CD4-positive, alpha-beta T cell treated with Interleukin-21 for 1 hour (primary cell): ENCODE measurements around the gene PRDM5.
A peak's percentile ranks its signal among the peaks of the same experiment; 100 is the strongest.

Experiments
- DNase-seq: peaks from one replicate; pipeline ENCODE4 v3.0.0-alpha.2; 2020

PRDM5 gene

GRCh38 chr4:120736312-120736711 lies 186.2 kb downstream of the PRDM5 start:
- no peak for DNase-seq

DNA sequence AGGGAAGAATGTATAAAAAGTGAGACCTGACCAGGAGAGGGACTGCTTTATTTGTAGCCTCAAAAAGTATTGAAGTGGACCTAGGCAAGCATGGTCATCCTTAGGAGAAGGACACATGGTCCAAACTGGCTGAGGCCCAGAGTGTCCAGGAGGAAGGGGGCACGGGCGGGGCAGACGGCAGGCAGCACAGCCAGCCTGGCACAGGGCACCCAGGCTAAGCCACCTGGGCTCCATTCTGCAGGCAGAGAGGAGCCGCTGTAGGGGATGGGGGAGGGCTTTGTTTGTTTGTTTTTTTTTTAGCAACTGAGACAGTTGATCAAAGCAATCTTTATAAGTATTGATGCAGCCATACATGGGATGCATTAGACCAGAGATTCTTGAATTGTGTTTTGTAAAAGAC lies 188.6 kb downstream of the PRDM5 start:
- no peak for DNase-seq

DNA sequence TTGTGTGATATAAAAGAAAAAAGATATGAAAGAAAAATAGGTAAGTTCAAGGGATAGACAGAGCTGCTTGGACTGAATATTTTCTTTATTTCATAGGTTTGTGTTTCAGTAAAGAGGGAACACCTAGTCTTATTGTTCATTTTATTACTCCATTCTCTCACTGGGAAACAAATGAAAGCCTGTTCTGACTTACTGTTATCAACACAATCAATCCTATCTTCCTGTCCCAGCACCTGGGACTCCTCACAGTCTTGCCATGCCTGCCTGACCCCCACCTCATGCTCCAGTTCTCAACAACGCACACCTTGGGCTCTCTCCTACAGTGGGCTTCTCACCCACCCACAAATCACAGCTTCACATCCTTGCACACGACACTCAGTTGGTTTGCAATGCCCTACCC lies 189.5 kb downstream of the PRDM5 start:
- DNase-seq: no peak

DNA sequence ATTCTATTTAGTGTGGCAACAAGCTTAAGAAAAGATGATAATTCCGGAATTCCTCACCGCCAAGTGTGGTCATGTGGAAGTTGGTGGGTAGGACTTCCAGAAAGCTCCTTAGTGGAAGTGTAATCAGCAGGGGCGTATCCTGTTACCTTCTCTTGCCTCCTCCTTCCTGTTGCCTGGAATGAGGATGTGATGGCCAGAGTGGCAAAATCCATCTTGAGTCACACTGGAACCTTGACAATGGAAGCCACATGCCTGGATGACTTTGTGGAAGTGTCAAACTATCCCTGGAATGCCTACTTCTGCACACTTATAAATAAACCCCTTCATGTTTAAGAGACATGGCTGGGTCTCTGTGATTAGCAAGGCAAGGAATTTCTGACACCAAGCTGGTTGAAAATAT lies 191.0 kb downstream of the PRDM5 start:
- DNase-seq: no peak

DNA sequence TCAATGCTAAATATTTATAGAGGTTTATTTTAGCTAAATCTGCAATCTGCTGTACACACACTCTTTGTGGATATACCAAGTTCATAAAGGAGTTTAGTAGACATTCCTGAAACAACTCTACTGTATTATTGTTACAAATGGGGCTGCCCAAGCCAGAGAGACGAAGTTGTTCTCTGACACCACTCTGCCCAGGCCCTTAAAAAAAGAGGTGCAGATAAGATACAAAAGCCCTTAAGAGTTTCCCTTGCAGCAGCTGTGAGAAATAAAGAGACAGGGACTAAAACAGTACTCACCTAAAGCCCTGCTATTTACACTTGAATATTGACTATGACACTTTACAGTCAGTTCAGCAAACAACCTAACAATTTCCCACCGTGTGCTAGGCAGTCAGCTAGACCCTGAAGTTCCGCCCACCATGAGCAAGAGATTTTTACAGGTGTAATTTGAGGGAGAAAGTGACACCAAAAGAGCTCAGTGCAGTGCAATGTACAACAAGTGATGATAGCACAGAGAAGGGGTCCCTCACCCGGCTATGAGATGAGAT lies 191.7 kb downstream of the PRDM5 start:
- no peak for DNase-seq

- DNase-seq: no peak
Measured at GRCh38 chr4:120728892-120729675, 193.4 kb downstream of the PRDM5 start.

DNA sequence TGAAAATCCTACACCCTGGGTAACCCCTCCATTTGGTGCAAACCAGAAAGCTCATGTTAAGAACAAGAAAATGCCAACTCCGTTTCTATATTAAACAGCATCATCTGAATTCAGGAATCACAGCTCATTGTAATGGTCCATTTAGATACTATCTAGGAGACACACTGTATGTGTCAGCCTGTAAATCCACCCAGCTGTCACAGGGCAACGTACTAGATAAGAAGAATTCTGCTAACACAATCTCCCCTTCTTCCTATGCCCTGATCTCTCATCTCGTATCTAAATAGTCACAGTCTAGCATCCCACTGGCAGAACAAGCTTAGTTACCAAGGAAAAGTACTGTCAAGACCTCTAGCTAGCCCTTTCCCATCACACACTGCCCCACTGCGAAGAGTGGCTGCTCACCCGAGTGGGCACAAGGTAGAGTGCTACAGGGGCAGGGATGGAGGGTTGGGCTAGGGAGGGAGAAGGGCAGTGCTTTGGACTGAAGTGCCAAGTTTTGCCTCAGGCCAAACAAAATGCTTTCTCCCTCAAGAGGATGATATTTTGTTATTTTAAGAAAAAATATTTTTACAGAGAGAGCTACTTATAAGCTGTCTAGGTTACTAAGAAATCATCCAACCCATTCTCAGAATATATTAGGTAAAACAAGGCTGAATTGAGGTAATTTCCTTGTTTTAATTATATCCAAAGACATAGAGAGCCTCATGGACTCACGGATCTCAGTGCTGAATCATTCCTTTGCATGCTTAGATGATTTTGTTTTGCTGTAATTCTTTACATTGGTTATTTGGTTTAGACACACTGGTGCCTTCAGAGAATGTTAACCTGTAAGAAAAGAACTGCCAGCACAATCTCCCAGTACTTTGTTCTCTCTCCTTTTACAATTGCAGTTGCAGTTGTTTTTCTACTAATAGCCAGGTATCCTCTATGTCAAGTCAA lies 196.6 kb downstream of the PRDM5 start:
- no peak for DNase-seq

DNA sequence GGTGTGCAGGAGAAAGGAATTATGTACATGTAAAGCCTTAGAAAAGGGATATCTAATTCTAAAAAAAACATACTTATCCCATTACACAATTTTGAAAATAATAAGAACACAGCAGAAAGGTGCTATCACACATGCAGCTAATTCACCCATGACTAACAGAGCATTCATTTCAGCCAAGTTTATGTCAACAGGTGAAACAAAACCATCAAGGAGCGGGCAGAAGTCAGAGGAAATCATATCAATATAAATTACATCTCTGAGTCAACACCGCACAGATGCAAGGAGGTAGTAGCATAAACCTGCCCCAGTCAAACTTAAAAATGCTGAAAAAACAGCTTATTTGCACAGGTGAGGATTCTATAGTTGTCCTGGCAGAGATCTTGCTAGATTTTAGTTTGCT lies 197.9 kb downstream of the PRDM5 start:
- no peak for DNase-seq

GRCh38 chr4:120723986-120724385 lies 198.5 kb downstream of the PRDM5 start:
- no peak for DNase-seq

DNA sequence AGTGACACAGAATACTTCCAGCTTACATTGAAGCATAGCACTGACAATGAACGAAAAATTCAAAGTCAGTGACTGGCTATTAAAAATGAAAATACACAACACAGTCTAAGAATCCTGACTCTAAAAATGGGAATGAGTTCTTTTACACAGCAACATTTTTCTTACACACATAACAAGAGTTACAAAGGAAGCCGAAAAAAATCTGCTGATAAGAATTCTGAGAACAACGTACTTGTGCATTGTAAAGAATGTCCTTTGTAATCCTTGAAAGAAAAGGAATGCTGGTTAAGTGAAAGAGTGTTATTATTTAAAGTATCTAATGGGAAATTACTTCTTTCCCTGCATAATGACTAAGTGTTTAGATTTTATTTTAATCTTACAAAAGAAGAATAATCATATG lies 199.4 kb downstream of the PRDM5 start:
- no peak for DNase-seq

DNA sequence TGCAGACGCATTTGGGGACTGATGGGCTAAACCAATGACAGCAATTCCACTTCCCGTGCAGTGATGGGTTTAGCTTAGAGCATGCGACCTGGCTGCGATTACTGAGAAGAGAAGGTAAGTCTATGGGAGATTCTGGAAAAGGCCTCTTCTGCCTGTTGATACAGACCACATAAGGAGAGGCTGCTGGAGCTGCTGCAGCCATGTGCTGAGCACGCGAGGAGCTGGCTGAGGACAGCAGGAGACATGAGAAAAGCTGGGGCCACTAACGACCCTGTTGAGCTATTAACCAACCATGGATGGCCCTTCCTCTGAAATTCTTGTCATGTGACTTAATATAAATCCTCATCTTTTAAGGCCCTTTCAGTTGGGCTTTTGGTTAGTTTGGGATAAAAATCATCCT lies 199.9 kb downstream of the PRDM5 start:
- DNase-seq: no peak

- no peak for DNase-seq
Measured at GRCh38 chr4:120720354-120720934, 202.1 kb downstream of the PRDM5 start.

- peak; percentile 13 for DNase-seq
Measured at GRCh38 chr4:120718979-120719566, 203.5 kb downstream of the PRDM5 start.

DNA sequence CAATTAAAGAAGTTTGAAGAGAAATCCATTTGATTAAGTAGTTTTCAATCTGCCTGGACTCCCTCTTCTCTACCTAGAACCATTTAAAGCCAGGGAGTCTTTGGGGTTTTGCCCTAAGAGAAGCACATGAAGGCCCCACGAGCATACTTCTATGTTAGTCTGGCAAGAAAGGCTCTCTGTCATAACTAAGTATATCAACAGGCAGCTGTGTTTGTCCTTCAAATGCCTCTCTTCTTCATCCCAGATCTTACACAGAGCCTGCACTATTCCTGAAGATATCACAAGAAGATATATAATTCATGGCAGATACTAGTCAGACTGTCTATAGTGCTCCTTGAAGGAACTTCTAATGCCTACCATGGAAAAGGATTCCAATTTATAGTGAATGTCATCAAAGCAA lies 206.2 kb downstream of the PRDM5 start:
- no peak for DNase-seq

GRCh38 chr4:120714417-120715010 lies 208.0 kb downstream of the PRDM5 start:
- DNase-seq: no peak

GRCh38 chr4:120709991-120710390 lies 212.5 kb downstream of the PRDM5 start:
- no peak for DNase-seq

DNA sequence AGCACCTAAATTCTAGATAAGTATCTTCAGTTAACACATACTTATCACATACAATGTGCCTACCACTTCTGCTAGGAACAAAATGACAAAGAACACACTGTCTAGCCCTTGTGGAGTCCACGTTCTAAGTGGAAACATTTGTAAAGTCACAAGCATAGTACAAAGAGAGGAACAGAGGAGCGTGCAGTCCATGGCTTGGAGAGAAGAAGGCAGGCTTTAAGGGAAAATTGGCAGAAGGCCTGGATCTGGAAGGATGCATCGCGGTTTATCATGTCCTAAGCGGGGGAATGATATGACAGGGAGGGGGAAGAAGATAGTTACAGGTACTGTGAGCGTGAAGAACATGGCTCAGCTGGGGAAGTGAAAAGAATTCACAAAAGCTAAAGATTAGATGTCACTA lies 218.0 kb downstream of the PRDM5 start:
- no peak for DNase-seq

DNA sequence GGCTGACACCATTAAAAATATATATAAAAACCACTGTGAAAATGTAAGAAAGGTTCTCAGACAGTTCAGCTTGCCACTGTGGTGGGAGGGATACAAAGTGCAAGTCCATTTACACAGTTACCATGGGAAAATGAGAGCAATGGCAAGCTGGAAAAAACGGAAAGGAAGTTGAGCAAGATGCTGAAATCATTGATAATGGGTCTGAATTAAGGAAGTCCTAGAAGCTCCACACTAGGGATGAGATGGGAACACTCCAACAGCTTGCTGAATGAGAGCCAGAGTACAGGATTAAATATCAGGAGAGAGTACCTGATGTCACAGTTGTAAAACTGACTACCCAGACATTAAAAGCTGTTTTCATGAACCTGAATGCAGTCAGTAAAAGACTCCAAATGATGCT lies 218.6 kb downstream of the PRDM5 start:
- no peak for DNase-seq

DNA sequence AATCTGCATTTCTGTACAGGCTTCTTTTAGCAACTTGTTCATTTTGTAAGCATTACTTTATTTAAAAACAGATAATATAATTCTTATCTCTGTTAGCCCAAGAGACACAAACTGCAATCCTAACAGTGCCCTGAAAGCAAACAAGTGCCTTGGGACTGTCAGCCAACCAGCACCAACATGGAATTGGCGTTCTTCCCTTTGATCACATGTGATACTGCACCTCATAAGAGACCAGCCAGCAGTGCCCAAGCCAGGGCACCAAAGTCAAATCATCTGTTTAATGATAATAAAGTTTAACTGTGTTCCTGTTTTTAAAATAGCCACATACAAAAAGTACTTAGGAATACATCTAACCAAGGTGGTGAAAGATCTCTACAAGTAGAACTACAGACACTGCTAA lies 223.2 kb downstream of the PRDM5 start:
- no peak for DNase-seq

GRCh38 chr4:120694973-120695372 lies 227.6 kb downstream of the PRDM5 start:
- no peak for DNase-seq

GRCh38 chr4:120693816-120694215 lies 228.7 kb downstream of the PRDM5 start:
- no peak for DNase-seq

DNA sequence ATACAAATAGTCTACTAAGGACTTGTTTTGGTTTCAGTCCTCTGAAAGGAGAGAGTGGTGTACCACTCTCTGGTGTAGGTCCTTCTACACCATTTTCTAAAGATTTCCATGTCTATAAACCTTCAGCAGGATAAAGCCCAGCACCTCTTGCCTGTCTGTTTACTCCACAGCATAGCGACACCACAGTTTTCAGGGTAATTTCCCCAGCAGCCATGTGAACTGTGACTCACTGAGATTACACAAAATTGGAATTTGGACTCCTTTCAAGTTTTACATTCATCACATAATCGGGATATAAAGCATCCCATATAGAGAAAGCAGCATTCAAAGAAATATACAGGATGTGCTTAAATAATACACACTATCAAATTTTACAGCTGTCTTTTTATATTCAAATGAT lies 229.6 kb downstream of the PRDM5 start:
- DNase-seq: no peak

DNA sequence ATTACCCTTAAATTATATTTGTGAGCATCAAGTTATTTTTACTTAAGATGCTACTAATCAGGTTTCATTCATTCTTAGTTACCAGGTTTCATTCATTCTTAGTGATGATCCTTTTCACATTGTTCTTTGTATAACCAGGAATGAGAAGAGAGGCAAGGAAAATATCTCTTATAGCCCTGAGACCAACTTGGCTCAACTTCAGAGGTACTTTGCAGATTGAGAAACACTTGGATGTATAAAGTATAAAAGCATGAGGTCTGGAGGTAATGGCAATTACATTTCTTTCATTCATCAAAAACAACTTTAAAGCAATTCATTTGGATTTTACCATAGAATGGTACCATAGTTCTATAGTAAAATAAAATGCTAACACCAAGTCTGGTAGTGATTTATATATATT lies 231.0 kb downstream of the PRDM5 start:
- DNase-seq: no peak
